Hindlimb muscle (tissue), 1 donor: ENCODE data around the gene PPP1R16B. TPM values are rescaled to one million over a fixed set of nuclear protein-coding genes. Genes with fewer than 3 reads are reported as not detected.

Source experiments
- DNase-seq: peaks from one replicate; pipeline ENCODE4 v3.0.0-alpha.2; 2013
- polyA plus RNA-seq: library from polyadenylated mRNA; unstranded; fragments of 120-200 nt; gene quantifications from one replicate; pipeline ENCODE4 v1.2.1, GENCODE V29; 2013; ENCODE audit not compliant: insufficient read length

PPP1R16B gene
- polyA plus RNA-seq, 1 donor, result 3.7 TPM

DNA sequence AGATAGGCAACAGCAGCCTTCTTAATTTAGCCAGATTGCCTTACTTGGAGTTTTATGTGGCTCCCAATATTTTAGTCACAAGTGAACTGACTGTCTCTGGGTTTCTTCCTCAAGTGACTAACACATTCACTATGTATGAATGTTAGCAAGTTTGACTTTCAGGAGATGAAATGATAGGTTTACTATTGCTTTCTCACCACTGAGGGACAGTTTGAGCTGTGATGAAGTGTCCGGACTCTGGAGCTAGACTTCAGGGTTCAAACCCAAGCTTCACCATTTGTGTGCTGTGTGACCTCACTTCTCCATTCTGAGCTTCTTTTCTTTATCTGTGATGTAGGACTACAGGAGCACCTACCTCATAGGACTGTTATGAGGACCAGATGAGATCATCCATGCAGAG, 164.8 kb downstream of the PPP1R16B start:
- DNase-seq, result no peak

Other genes with a start within 250 kb of the PPP1R16B start
- not detected for gene ADIG, start 224.5 kb upstream of the PPP1R16B start, polyA plus RNA-seq
- gene ARHGAP40, start 203.9 kb upstream of the PPP1R16B start, polyA plus RNA-seq, result 0.09 TPM
- gene SLC32A1, start 81.2 kb upstream of the PPP1R16B start, polyA plus RNA-seq, result not detected
- 6.9 TPM for gene ACTR5, start 57.2 kb upstream of the PPP1R16B start, polyA plus RNA-seq
- gene FAM83D, start 120.7 kb downstream of the PPP1R16B start, polyA plus RNA-seq, result 7.7 TPM
- 9.9 TPM for gene DHX35, start 156.6 kb downstream of the PPP1R16B start, polyA plus RNA-seq